T-helper 2 cell treated with Interferon-gamma antibody and Interleukin-4, amounts not matched to agents 100 ng/mL and 5 ng/mL, for 36 hours (primary cell): ENCODE measurements around the gene CDC42EP4. TPM values are rescaled to one million over a fixed set of nuclear protein-coding genes. Genes with fewer than 3 reads are reported as not detected.

Experiments used
- intact Hi-C: fragments of 100-400 bp; cut with micrococcal nuclease; formaldehyde crosslinking; loops from one replicate; pipeline ENCODE4 v1.15.1; 2023
- total RNA-seq: library from RNA; stranded (reverse); gene quantifications from 2 replicates; pipeline ENCODE4 v1.2.3, GENCODE V29; 2022

The CDC42EP4 gene
- total RNA-seq, 1 donor from 2014 or later = 1.6 TPM

DNA sequence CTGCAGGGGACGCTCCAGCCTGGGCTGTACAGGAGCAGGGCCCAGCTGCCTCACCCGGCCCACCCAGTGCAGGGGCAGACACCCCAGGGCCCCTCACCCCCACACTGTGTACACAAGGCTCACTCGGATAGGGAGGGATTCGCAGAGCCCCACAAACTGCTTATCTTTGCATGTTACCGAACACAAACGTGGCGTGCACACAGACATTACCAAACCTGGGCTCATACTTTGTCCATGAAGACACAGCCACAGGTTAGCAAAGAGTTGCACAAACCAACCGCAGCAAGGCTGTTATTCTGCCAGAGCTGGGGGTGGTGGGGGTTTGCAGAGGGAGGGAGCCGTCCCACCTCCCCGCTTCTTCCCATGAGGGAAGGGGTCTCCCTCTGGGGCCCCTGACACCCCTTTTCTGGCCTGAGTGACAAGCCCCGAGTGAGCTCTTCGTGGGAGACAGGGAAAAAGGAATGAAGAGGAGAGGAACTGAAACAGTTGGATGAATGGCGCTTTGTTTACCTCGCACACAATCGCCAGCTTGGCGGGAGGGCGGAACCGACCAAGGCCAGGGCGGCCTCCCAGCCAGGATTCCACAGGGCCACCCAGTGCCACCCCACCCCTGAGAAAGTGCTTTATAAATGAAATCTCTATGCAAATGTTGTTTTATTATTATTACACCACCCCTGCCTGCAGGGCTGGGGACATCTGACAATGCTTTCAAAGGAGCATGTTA lies 49.7 kb downstream of the CDC42EP4 start:
- intact Hi-C loops = no loop called here

DNA sequence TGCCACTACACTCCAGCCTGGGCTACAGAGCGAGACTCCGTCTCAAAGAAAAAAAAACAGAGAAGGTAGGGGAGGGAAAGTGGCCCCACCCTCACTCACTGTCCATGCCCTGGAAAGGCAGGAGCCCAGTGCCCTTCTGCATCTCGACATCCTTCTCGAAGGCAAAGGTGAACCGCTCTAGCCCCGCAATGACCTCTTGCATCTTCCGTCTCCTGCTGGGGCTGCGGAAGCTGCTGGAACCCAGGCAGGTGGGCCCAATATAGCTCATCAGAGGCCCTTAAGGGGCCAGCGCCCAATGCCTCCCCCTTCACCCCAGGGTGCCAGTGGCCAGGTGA lies 50.2 kb downstream of the CDC42EP4 start, which contains the start of gene CPSF4L:
TSS of gene CPSF4L (minus strand) at position 264 of the 335 bp plus-strand sequence. CDS start at position 202, 62 bp downstream.
- intact Hi-C loops = no loop called here

DNA sequence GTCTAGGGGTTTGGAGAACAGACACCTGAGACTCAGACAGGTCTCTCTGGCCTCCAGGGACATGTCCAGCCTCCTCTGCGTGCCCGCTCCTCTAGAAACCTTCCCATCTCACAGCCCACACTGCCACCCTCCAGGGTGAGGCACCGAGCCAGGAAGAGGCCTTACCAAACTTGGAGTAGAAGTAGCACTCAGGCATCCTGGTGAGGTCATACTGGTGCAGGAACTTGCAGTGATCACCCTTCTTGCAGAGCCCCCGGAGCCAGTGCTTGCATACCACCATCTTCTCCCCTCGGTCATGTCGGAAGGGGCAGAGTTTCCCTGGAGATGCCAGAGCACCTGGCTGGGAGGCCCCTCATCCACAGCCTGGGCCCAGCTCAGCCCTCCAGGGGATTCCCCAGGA lies 54.3 kb downstream of the CDC42EP4 start:
- intact Hi-C loops = loop anchor here (10.0 kb wide), 1 partner anchor 703 kb away; no protein-coding TSS in a partner anchor

DNA sequence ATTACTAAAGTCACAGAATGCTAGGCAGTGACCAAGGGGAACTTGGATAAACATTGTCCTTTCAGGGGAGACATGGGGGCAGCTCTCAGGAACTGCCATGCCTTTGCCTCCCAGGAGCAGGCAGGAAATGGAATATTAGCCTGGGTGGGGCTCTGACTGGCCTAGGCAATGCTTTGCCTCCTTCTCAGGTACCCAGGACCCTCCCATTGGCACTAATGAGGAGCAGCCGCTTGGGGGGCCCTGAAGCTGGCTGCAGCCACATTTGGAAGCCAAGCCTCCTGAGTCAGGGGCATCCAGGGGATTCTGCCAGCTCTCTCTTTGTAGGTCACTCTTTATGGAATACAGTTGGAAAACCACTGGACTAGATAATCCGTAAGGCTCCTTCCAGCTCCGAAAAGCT lies 55.6 kb downstream of the CDC42EP4 start:
- intact Hi-C loops = loop anchor here (10.0 kb wide), 1 partner anchor 701 kb away; no protein-coding TSS in a partner anchor

DNA sequence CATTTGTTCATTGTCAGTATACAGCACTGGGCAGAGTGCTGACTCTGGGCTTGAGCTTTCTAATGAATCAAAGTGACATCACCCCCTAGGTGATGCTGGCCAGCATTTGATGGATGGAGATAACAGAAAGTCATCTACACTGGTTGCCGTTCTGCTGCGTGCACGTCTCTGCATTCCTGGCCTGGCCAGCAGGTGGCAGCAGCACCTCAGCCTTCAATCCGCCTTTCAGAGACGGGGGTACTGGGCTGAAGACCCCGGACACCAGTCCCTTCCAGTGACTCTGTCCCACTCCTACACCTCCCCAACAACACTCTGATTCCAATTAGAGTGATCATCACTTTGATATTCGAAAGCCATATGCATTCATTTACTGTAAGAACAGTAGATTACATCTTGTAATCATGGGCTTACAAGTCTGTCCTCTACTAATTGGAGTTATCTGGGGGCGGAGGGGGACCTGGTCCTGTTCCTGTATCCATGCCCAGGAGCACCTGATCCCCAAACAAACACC lies 56.1 kb downstream of the CDC42EP4 start:
- intact Hi-C loops = loop anchor here (1.0 to 10.0 kb wide), 4 partner anchors 55 to 701 kb away; no protein-coding TSS in a partner anchor

DNA sequence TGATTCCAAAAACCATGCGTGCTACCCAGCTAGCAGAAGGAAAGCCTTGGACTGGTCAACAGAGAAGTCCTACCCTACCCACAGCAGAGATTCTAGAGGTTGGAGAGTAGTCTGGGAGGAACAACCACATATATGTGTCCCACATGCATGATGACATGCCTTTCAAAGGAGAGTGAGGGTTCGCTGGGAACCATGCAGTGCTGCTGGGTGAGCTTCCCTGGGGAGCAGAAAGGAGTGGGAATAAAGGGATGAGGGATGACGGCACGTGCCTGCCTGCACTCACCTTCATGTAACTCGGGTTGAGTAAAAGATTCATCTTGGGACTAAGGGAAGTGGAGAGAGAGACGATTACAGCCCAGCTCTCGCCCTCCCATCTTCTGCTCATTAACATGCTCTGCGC lies 59.9 kb downstream of the CDC42EP4 start:
- intact Hi-C loops = loop anchor here (10.0 kb wide), 1 partner anchor 697 kb away; no protein-coding TSS in a partner anchor

DNA sequence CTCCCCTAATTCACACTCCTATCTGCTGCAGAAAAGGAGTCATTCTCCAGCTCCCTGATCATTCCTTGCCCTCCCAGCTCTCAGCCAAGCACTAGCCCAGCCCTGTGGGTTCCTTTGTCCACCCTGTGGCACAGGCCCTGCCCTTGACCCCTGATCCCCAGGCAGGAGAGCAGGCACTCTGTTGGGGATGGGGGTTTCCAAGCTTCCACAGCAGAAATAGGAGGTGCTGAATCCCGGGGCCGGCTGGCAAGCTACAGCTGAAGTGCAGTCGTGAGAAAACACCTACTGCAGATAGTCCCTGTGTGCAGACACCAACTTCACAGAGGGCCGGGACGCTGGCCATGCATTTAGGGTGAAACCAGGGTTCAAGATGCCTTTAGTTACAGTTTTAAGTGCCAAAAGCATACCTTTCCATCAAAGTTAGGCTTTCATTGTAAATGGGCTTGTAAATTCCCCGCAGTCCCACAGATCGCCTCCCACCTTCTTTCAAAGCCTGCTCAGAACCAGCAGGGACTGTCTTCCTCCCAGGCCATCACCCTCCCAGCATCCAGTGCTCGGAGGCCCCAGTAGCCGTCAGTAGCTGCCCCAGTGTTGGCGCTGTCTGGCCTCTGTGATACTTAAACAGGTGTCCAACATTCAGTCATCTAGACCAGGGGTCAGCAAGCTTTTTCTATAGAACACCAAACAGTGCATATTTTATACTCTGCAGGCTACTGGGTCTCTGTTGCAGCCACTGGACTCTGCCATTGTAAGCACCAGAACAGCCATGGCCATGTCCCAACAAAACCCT lies 60.8 kb downstream of the CDC42EP4 start:
- intact Hi-C loops = loop anchor here (10.0 kb wide), 1 partner anchor 696 kb away; no protein-coding TSS in a partner anchor

DNA sequence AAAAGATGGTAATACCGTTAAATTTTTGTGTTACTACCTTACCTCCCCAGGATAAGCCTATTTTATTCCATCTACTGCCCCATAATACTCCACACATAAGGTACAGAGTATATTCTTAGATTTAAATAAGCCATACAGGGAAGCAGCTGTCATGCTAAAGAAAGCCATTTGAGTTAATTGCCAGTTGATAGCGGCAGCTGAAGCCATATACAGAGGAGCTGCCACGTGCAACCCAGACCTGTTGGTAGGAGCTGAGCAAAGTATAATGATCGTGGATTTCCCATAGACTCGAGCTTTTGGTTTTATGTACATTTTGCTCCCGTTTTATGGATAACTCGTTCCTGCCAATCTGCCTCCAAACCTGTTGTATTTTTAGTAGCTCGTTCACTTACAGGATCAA lies 62.1 kb downstream of the CDC42EP4 start:
- intact Hi-C loops = loop anchor here (10.0 kb wide), 1 partner anchor 695 kb away; no protein-coding TSS in a partner anchor

DNA sequence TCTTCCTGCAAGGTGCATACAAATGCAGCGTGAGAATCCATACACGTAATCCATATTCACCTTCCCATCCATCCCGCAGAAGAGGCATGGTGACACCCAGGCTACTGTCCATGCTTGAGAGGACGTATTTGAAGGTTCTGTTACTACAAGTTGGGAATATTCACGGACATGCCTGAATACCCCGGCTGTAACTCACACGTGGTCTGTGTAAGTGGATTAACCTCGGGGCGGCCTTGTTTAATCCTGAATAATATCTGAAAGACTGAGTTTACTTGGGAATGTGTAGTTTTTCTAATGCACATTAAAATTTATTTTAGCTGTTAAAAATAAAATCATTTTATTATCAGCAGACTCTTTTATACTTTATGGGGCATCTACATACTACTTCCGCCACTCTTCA lies 63.3 kb downstream of the CDC42EP4 start:
- intact Hi-C loops = no loop called here

DNA sequence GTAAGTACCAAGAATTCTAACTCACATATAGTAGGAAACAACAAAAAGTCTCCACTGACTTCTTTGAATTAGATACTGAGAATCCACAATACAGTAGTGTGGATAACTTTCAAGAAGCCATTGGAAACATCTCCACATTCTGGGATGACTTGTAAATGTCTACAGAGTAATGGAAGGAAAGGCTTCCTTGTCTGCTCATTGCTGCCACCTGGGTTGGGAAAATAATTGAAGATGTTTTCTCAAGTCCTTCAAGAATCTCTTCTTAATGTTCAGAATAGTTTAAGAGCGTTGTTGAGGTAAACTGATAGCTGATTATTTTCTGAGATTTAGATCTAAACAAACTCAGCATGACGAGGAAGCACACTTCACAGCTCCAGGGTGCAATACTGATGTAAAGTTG lies 64.1 kb downstream of the CDC42EP4 start:
- intact Hi-C loops = no loop called here

DNA sequence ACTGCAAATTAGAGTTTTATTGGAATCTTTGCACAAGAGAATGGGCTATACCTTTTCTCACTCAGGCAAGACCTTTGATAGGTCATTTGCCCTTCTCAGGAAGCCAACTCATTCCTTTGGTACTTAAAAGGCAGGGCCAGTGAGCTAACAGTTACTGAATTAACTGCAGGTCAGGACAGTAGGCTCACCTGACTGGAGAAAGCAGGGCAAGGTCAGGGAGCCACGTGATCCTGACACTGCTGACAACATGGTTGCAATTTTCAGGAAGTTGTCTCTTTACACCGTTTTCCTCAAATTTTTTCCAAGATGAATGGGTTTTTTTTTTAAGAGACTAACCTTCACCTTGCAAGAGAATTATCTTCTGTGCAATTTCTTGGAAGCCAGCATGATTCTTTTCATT lies 71.2 kb downstream of the CDC42EP4 start:
- intact Hi-C loops = no loop called here

DNA sequence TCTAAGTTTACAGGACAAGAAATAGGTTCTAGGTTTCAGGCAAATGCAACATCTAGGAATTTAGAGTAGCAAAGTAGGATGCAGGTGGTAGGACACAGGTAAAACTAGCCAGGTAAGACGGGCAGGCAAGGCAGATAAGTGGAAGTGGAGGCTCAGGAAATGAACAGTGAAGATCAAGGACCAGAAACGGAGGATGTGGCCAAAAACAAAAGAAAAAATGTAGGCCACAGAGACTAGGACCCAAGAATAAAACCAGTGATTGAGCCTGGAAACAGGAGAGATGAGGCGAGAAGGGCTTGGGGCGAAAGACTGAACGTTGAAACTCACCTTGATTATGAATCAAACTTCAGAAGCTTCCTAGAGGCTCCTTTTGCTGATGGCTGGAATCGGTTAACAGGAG lies 74.1 kb downstream of the CDC42EP4 start:
- intact Hi-C loops = no loop called here

DNA sequence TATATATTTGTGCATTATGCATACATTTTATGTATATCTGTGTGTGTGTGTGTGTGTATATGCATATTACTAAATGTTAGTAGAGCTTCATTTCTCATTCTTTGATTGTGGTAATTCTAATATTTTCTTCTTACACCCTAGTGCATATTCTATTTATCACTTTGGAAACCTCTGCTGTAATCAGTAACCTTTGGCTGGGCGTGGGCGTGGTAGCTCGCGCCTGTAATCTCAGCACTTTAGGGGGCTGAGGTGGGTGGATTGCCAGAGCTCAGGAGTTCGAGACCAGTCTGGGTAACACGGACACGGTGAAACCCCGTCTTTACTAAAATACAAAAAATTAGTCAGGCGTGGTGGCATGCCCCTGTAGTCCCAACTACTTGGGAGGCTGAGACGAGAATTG lies 77.1 kb downstream of the CDC42EP4 start:
- intact Hi-C loops = no loop called here

Other genes with a start within 250 kb of the CDC42EP4 start
- gene SLC39A11, start 219.3 kb downstream of the CDC42EP4 start, total RNA-seq = 26.9 and 29.2 TPM in 2 replicates
- gene SSTR2, start 147.0 kb downstream of the CDC42EP4 start, total RNA-seq = 0.02 TPM in 1 of 2 replicates, not detected in the other
- gene COG1, start 118.9 kb downstream of the CDC42EP4 start, total RNA-seq = 29.8 and 32.4 TPM in 2 replicates
- gene CPSF4L, start 50.1 kb downstream of the CDC42EP4 start, total RNA-seq = not detected in 2 replicates